ENCODE measurements around the gene TECPR2. TPM values are rescaled to one million over a fixed set of nuclear protein-coding genes. Genes with fewer than 3 reads are reported as not detected.
"Not testable (repeated sequence)": the region's sequence is repeated elsewhere in the genome, so short reads cannot be mapped to it uniquely, and the experiment has no call there.

The TECPR2 gene
- total and polyA plus RNA-seq, 4 donors = 3.5 to 32.5 (median 18.9) TPM

GRCh38 chr14:102544747-102545460, 182.2 kb downstream of the TECPR2 start:
- no peak overlapping the region for H3K4me3 ChIP-seq (ENCODE audit: low read length in 2 of 2)
- intact Hi-C loops (cut with DNase I) = no loop called here
- no peaks in the 10 kb centered on the region for H3K4me1 ChIP-seq (ENCODE audit: control insufficient read depth in 1 of 2, insufficient read depth in 2 of 2, low read length in 2 of 2)
- no peak for DNase-seq
- H3K27me3 ChIP-seq (ENCODE audit: control insufficient read depth in 1 of 2, insufficient read depth in 2 of 2, low read length in 1 of 2) = no peaks in the 10 kb centered on the region
- 13 to 25% methylated on average over 24 to 66 of the region's 66 CpGs for WGBS, 2 donors
- no peak overlapping the region for H3K27ac ChIP-seq (ENCODE audit: low read depth in 1 of 2, low read length in 2 of 2)
- ATAC-seq (ENCODE audit: low FRiP score) = no peak
- H3K36me3 ChIP-seq (ENCODE audit: control insufficient read depth in 1 of 2, insufficient read depth in 2 of 2, low read length in 1 of 2) = no peaks in the 10 kb centered on the region
- H3K9me3 ChIP-seq (ENCODE audit: control insufficient read depth, low read length) = no peaks in the 10 kb centered on the region

DNA sequence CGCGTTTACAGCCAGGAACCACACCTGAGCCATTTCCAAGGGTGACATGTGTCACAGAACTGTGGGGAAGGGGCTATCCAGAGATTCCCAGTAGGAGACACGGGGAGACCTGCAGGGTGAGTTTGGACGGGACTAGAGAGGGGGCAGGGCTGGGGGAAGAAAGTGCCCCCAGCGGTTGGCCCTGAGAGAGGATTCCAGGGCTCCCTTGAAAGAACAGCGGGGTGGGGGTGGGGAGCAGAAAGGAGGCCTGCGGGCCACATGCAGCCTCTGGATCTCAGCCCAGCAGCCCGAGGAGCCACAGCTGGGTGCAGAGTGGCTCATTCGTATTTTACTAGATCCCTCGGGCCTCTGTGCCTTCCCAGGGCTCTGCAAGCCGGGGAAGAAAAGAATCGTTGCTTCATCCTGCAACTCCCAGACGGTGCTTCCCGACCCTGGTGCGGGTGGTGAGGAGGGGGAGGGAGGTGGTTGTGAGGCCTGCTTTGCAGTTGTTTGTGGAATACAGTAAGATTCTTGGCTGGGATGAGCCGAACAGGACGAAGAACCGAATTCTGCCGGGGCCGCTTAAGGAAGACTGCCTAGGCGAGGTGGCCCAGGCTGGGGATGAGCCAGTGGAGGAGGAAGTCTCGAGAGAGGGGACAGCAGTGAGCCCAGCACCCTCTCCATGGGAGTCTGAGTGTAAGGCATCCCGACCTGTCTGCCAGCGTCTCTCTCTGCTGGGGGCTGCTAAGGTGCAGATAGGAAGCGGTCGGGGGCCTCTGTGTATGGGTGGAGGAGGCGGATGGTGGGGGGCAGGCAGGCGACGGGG, 182.9 kb downstream of the TECPR2 start:
- no peak for ATAC-seq (ENCODE audit: low FRiP score)
- no peaks in the 10 kb centered on the region for H3K4me1 ChIP-seq (ENCODE audit: control insufficient read depth in 1 of 2, insufficient read depth in 2 of 2, low read length in 2 of 2)
- no peak for DNase-seq
- H3K4me3 ChIP-seq (ENCODE audit: low read length in 2 of 2) = no peak overlapping the region
- intact Hi-C loops (cut with DNase I) = no loop called here
- no peaks in the 10 kb centered on the region for H3K36me3 ChIP-seq (ENCODE audit: control insufficient read depth in 1 of 2, insufficient read depth in 2 of 2, low read length in 1 of 2)
- H3K27me3 ChIP-seq (ENCODE audit: control insufficient read depth in 1 of 2, insufficient read depth in 2 of 2, low read length in 1 of 2) = no peaks in the 10 kb centered on the region
- WGBS, 2 donors = 71 to 72% methylated on average over 29 of the region's 29 CpGs
- H3K27ac ChIP-seq (ENCODE audit: low read depth in 1 of 2, low read length in 2 of 2) = no peak overlapping the region
- H3K9me3 ChIP-seq (ENCODE audit: control insufficient read depth, low read length) = no peaks in the 10 kb centered on the region

DNA sequence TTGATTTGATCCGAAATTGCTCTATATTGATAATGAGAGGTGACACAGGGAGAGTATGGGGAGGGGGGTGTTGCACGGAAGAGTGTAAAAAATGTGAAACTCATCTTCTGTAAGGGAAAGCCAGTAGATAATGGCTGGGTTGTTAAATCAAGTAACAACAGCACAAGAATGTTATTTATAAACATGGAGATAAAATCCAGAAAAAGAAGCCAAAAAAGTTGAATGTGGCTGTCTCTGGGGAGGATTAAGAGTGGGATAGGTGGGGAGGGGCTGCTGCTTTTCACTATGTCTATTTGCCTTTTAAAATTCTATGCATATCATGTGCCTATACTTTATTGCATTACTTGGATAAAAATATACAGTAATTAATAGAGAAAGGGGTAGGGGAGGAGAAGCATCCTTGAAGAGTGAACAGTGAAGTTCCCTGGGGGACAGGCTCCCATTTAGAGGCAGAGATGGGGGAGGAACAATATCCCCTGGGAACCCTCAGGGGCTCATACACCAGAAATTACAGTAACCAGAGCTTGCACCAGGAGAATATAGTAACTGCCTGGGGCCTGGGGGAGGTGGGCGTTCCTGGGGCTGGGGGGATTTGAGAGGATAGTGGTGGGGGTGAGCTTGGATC, 186.0 kb downstream of the TECPR2 start:
- Histone ChIP-seq H3K27me3 (ENCODE audit: control insufficient read depth in 1 of 2, insufficient read depth in 2 of 2, low read length in 1 of 2) (no peaks in the 10 kb centered on the region), H3K9me3 (ENCODE audit: control insufficient read depth, low read length) (no peaks in the 10 kb centered on the region), H3K4me1 (ENCODE audit: control insufficient read depth in 1 of 2, insufficient read depth in 2 of 2, low read length in 2 of 2) (no peaks in the 10 kb centered on the region), H3K27ac (ENCODE audit: low read depth in 1 of 2, low read length in 2 of 2) (no peak overlapping the region), H3K4me3 (ENCODE audit: low read length in 2 of 2) (no peak overlapping the region), H3K36me3 (ENCODE audit: control insufficient read depth in 1 of 2, insufficient read depth in 2 of 2, low read length in 1 of 2) (no peaks in the 10 kb centered on the region)
- no peak for DNase-seq
- intact Hi-C loops (cut with DNase I) = no loop called here
- WGBS, 2 donors = 61 to 83% methylated on average over 3 of the region's 3 CpGs
- no peak for ATAC-seq (ENCODE audit: low FRiP score)

GRCh38 chr14:102550927-102551401, 188.2 kb downstream of the TECPR2 start:
- H3K4me3 ChIP-seq (ENCODE audit: low read length in 2 of 2); H3K4me1 ChIP-seq (ENCODE audit: control insufficient read depth in 1 of 2, insufficient read depth in 2 of 2, low read length in 2 of 2); intact Hi-C loops (cut with DNase I); H3K27me3 ChIP-seq (ENCODE audit: control insufficient read depth in 1 of 2, insufficient read depth in 2 of 2, low read length in 1 of 2); H3K27ac ChIP-seq (ENCODE audit: low read depth in 1 of 2, low read length in 2 of 2); DNase-seq; H3K9me3 ChIP-seq (ENCODE audit: control insufficient read depth, low read length); ATAC-seq (ENCODE audit: low FRiP score); H3K36me3 ChIP-seq (ENCODE audit: control insufficient read depth in 1 of 2, insufficient read depth in 2 of 2, low read length in 1 of 2): not testable (repeated sequence)
- 90 to 93% methylated on average over 3 of the region's 3 CpGs for WGBS, 2 donors

Small RNA genes within 50 kb of the gene (microRNA-seq; reads per million reads assigned to microRNA genes)
- 0 reads per million in 2 donors for gene MIR4309

Other genes starting within 250 kb of the TECPR2 start
- gene WDR20, start 223.0 kb upstream of the TECPR2 start, total RNA-seq = 10 to 100 TPM; 27.5 to 35.0 TPM
- 10 to 100 TPM in 1 of 2 donors, 1 to 10 TPM in 1; 6.6 to 15.1 TPM for gene WDR20, start 223.0 kb upstream of the TECPR2 start, polyA plus RNA-seq
- 10 to 100 TPM in 1 of 2 donors, 1 to 10 TPM in 1; 10.0 to 16.4 TPM for gene MOK, start 57.8 kb upstream of the TECPR2 start, total RNA-seq
- 10 to 100 TPM; 10.8 to 28.3 TPM for gene MOK, start 57.8 kb upstream of the TECPR2 start, polyA plus RNA-seq
- gene ZNF839, start 43.2 kb upstream of the TECPR2 start, total RNA-seq = 10 to 100 TPM in 1 of 2 donors, 1 to 10 TPM in 1; 7.7 to 13.1 TPM
- 1 to 10 TPM; 6.0 to 8.4 TPM for gene ZNF839, start 43.2 kb upstream of the TECPR2 start, polyA plus RNA-seq
- 10 to 100 TPM; 25.9 to 30.8 TPM for gene CINP, start 51 bp upstream of the TECPR2 start, total RNA-seq
- gene CINP, start 51 bp upstream of the TECPR2 start, polyA plus RNA-seq = 10 to 100 TPM; 21.2 to 25.9 TPM
- 10 to 100 TPM; 13.7 to 15.0 TPM for gene ANKRD9, start 146.8 kb downstream of the TECPR2 start, total RNA-seq
- gene ANKRD9, start 146.8 kb downstream of the TECPR2 start, polyA plus RNA-seq = 1 to 10 TPM; 3.0 to 5.7 TPM
- gene RCOR1, start 229.7 kb downstream of the TECPR2 start, total RNA-seq = 10 to 100 TPM; 14.5 to 24.1 TPM
- gene RCOR1, start 229.7 kb downstream of the TECPR2 start, polyA plus RNA-seq = 1 to 10 TPM; 3.1 to 4.9 TPM